Activated CD4-positive, alpha-beta T cell treated with anti-CD3 and anti-CD28 coated beads, Interleukin-2, amount 10 ng/mL, durations not matched to agents 7 days and 5 days (primary cell): ENCODE results near the gene CXADR. TPM values are rescaled to one million over a fixed set of nuclear protein-coding genes. Genes with fewer than 3 reads are reported as not detected.

Experiments used
- CTCF ChIA-PET: fragments of 350-600 bp; sonication (Branson Sonifier 250); formaldehyde crosslinking; loops from one replicate; lab custom pipeline; 2021; ENCODE audit warnings: antibody characterized with exemption; lab: Charles Lee
- POLR2A ChIA-PET: fragments of 350-600 bp; sonication (Branson Sonifier 250); formaldehyde crosslinking; loops from one replicate; lab custom pipeline; 2021; ENCODE audit warnings: antibody characterized with exemption; lab: Charles Lee
- DNase-seq: peaks from one replicate; pipeline ENCODE4 v3.0.0-alpha.2; 2020
- H3K27ac Mint-ChIP-seq: one replicate; pipeline ENCODE4 v1.8.0; 2021; ENCODE audit warnings: mild to moderate bottlenecking, moderate library complexity, mixed read lengths
- H3K27me3 Mint-ChIP-seq: one replicate; pipeline ENCODE4 v1.8.0; 2021; ENCODE audit warnings: mixed read lengths
- H3K36me3 Mint-ChIP-seq: one replicate; pipeline ENCODE4 v1.8.0; 2021; ENCODE audit warnings: low read depth, mixed read lengths
- H3K4me1 Mint-ChIP-seq: one replicate; pipeline ENCODE4 v1.8.0; 2021; ENCODE audit warnings: mixed read lengths
- H3K4me3 Mint-ChIP-seq: one replicate; pipeline ENCODE4 v1.8.0; 2021; ENCODE audit warnings: mild to moderate bottlenecking, moderate library complexity, mixed read lengths
- H3K9me3 Mint-ChIP-seq: one replicate; pipeline ENCODE4 v1.8.0; 2021; ENCODE audit warnings: mixed read lengths
- total RNA-seq, 2 experiments: library from RNA; stranded (reverse); gene quantifications; one replicate each; pipeline ENCODE4 v1.2.3, GENCODE V29; 2021

Gene CXADR
- total RNA-seq, 2 experiments from 2014 or later: 0.32 to 0.40 TPM

DNA sequence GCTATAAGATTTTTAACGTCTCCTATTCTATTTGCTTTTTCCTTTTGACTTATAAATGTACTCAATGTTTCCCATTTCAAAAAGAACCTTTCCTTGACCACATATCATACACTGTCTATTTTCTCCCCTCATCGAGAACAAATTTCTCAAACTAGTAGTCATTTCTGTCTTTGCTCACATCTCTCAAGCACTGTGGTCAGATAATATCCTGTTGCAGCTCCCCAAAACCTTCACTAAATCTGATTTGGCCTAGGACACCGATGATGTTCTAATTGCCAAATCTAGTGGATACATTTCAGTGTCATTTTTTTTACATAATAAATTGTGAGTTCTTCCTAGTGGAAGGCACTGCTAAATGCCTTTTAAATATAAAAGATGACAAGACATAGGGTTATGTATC lies 19.4 kb downstream of the CXADR start:
- CTCF ChIA-PET: no interaction called here
- no peak for DNase-seq
- Mint-ChIP-seq H3K9me3 (no peaks in the 10 kb centered on the region), H3K4me1 (no peaks in the 10 kb centered on the region), H3K27me3 (no peaks in the 10 kb centered on the region), H3K36me3 (no peaks in the 10 kb centered on the region), H3K4me3 (no peak overlapping the region), H3K27ac (no peak overlapping the region)
- POLR2A ChIA-PET: no interaction called here

DNA sequence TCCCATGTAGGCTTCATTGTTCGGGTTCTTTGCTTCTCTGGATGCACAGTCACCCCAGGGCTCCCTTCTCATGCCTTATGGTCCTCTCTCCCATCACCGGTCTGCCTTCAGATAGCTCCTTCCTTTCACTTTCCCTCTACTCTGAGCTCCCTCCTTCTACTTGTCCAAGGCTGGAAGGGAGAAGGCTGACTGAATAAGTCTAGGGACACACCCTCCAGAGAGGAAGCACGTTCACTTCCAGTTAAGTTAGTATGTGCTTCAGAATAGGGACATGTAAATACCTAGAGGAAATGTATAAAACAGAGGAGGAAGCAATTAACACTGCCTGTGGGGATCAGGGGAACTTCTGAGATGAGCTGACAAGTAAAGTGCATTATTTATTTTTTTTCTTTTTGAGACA lies 23.5 kb downstream of the CXADR start:
- Mint-ChIP-seq H3K27me3 (no peaks in the 10 kb centered on the region), H3K4me1 (no peaks in the 10 kb centered on the region), H3K27ac (no peak overlapping the region), H3K36me3 (no peaks in the 10 kb centered on the region), H3K9me3 (no peaks in the 10 kb centered on the region), H3K4me3 (no peak overlapping the region)
- POLR2A ChIA-PET: no interaction called here
- no peak for DNase-seq
- CTCF ChIA-PET: no interaction called here

DNA sequence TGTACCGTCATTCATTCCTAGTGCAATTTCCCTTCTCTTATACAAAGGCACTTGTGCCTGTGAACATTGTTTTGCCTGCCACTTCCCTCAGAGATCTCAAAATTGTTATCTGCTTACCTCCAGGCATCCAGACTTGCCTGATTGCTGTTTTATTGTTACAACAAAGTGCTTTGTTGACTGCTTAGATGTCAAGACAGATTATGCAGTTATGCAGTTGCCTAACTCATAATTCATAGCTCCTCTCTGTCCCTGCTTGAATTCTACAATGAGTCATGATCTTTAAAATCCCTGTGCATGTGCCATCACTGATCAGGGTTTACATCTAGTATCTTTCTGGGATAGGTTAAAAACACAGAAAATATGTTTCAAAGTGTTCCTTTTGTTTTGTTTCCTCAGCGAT lies 24.5 kb downstream of the CXADR start:
- H3K27me3 Mint-ChIP-seq: no peaks in the 10 kb centered on the region
- H3K27ac Mint-ChIP-seq: no peak overlapping the region
- no peaks in the 10 kb centered on the region for H3K36me3 Mint-ChIP-seq
- no peaks in the 10 kb centered on the region for H3K4me1 Mint-ChIP-seq
- ChIA-PET POLR2A (no interaction called here), CTCF (interaction anchor here (0.6 kb wide), 1 partner anchor 282 kb away, joined by 3 read pairs; no protein-coding TSS in a partner anchor)
- H3K4me3 Mint-ChIP-seq: no peak overlapping the region
- no peaks in the 10 kb centered on the region for H3K9me3 Mint-ChIP-seq
- DNase-seq: no peak

DNA sequence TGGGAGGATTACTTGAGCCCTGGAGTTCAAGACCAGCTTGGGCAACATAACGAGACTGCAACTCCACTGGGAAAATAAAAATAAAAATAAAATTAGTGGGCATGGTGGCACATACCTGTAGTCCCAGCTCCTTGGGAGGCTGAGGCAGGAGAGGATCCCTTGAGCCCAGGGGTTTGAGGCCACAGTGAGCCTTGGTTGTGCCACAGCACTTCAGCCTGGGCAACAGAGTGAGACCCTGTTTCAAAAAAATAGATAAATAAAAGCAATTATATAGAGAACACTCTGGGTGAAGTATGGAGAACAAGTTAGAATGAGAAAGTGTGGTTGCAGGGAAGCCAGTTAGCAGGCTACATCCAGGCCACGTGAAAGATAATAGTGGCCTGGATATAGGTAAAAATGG lies 25.7 kb downstream of the CXADR start:
- Mint-ChIP-seq H3K36me3 (no peaks in the 10 kb centered on the region), H3K4me3 (no peak overlapping the region), H3K27ac (no peak overlapping the region), H3K27me3 (no peaks in the 10 kb centered on the region), H3K9me3 (no peaks in the 10 kb centered on the region), H3K4me1 (no peaks in the 10 kb centered on the region)
- ChIA-PET CTCF (interaction anchor here (1.8 kb wide), 1 partner anchor 10 kb away, joined by 4 read pairs; no protein-coding TSS in a partner anchor), POLR2A (no interaction called here)
- no peak for DNase-seq

DNA sequence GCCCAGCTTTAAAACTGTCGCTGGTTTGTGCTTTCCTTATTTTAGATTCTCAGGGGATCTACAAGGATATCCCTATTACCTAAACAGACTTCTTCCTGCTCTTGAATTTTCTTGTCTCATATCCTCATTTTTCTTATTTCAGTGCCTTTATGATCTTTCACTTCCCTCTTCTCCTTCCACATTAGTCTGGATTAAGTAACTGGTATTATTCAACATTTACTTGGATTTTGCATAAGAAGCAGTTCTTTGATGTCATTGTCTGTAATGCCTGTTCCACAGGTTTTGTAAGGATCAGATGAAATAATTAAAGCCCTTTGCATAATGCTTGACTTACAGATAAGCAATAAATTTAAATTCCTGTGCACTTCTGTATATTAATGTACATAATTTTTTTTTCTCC lies 26.5 kb downstream of the CXADR start:
- Mint-ChIP-seq H3K9me3 (no peaks in the 10 kb centered on the region), H3K4me3 (no peak overlapping the region), H3K36me3 (no peaks in the 10 kb centered on the region), H3K4me1 (no peaks in the 10 kb centered on the region), H3K27ac (no peak overlapping the region), H3K27me3 (no peaks in the 10 kb centered on the region)
- CTCF ChIA-PET: interaction anchor here (1.8 kb wide), 1 partner anchor 10 kb away, joined by 4 read pairs; no protein-coding TSS in a partner anchor
- DNase-seq: no peak
- POLR2A ChIA-PET: no interaction called here

DNA sequence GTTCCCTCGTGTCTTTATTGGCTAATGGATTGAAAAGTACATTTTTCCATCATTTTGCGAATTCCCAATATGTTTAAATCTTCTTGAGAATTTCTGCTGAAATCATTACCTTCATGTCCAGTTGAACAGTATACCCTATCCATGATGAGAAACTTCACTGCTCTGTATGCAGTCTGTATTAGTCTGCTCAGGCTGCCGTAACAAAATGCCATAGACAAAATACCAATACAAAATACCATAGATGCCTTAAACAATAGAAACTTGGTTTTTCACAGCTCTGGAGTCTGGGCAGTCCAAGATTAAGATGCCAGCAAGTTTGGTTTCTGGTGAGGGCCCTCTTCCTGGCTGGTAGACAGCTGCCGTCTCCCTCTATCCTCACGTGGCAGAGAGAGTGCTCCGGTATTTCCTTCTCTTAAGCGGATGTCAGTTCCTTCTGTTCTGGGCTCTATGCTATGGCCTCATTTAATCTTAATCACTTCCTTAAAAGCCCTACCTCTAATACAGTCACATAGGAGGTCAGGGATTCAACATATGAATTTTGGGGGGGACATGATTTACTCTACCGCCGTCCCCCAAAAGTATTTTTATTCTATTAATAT lies 27.0 kb downstream of the CXADR start:
- H3K27ac Mint-ChIP-seq: no peak overlapping the region
- POLR2A ChIA-PET: no interaction called here
- H3K9me3 Mint-ChIP-seq: no peaks in the 10 kb centered on the region
- no peak for DNase-seq
- no peaks in the 10 kb centered on the region for H3K36me3 Mint-ChIP-seq
- no peaks in the 10 kb centered on the region for H3K27me3 Mint-ChIP-seq
- H3K4me1 Mint-ChIP-seq: no peaks in the 10 kb centered on the region
- no peak overlapping the region for H3K4me3 Mint-ChIP-seq
- CTCF ChIA-PET: no interaction called here

DNA sequence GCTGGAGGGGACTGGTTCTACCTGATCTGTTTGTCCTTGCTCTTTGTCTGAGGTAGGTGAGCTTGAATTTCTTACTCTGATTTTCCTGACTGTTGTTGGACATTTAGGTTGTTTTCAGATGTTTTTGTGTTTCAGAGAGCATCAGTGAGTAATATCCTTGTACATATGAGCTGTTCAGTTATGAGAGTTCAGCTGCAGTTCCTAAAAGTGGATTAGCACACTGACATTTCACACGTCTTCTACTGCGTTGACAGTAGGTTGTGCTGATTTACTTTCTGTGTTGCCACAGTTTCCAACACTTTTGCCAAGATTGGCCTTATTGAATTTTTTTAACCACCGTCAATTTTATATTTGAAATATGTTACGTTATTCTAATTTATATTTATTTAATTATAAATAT lies 27.7 kb downstream of the CXADR start:
- Mint-ChIP-seq H3K9me3 (no peaks in the 10 kb centered on the region), H3K4me1 (no peaks in the 10 kb centered on the region), H3K27me3 (no peaks in the 10 kb centered on the region), H3K27ac (no peak overlapping the region), H3K4me3 (no peak overlapping the region), H3K36me3 (no peaks in the 10 kb centered on the region)
- ChIA-PET POLR2A (no interaction called here), CTCF (no interaction called here)
- no peak for DNase-seq

DNA sequence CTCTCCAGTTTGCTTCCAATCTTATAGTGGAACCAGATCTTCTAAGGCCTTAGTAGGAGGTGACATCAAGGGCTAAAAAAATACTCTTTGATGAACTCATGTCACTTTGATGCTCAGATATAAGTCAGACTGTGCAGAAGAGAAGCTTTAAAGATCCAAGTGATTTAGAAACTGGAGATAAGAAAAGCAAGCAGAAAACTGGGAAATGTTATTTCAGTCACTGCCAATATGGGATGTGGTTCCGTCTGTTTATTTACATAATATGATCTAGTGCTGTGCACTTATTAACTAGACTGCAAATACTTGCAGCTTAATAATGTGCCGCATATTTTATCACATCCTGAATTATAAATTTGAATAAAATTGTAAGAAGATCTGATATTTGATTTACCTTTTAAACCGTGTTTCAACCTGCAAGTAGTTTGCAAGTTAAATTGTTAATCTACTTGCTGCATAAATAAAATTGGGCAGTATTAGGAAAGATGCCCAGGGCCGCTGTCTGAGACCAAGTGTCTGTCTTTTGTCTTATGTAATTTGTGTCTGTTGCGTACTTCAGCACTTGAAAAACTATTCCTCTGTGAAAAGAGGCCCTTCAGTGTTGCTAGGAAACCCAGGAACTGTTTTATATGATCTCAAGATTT lies 29.6 kb downstream of the CXADR start:
- no peak overlapping the region for H3K4me3 Mint-ChIP-seq
- no peaks in the 10 kb centered on the region for H3K36me3 Mint-ChIP-seq
- no peak for DNase-seq
- ChIA-PET CTCF (no interaction called here), POLR2A (no interaction called here)
- no peaks in the 10 kb centered on the region for H3K9me3 Mint-ChIP-seq
- no peaks in the 10 kb centered on the region for H3K27me3 Mint-ChIP-seq
- H3K4me1 Mint-ChIP-seq: no peaks in the 10 kb centered on the region
- H3K27ac Mint-ChIP-seq: no peak overlapping the region

DNA sequence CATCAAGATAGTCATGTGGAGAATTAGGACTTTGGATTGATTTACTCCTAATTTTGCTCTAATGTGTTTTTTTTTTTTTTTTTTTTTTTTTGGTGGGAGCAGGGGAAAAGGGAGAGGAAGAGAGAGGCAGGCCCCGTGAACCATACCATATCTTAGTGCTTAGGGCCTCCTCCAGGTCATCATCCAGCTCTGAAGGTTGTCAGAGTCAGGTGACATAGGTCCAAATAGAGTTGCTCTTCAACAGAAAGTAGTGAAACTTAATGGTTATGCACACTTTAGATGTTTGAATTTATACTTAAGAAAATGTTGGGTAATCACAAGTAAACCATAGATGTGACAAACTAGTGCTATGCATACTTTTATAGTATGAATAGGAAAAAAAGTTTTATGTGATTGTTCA lies 32.2 kb downstream of the CXADR start:
- POLR2A ChIA-PET: no interaction called here
- no peaks in the 10 kb centered on the region for H3K27me3 Mint-ChIP-seq
- no peak overlapping the region for H3K27ac Mint-ChIP-seq
- no peaks in the 10 kb centered on the region for H3K36me3 Mint-ChIP-seq
- H3K4me1 Mint-ChIP-seq: no peaks in the 10 kb centered on the region
- H3K9me3 Mint-ChIP-seq: no peaks in the 10 kb centered on the region
- CTCF ChIA-PET: interaction anchor here (0.5 to 0.6 kb wide), 2 partner anchors 30 to 104 kb away, joined by 4 to 5 read pairs; no protein-coding TSS in a partner anchor
- no peak for DNase-seq
- H3K4me3 Mint-ChIP-seq: no peak overlapping the region

DNA sequence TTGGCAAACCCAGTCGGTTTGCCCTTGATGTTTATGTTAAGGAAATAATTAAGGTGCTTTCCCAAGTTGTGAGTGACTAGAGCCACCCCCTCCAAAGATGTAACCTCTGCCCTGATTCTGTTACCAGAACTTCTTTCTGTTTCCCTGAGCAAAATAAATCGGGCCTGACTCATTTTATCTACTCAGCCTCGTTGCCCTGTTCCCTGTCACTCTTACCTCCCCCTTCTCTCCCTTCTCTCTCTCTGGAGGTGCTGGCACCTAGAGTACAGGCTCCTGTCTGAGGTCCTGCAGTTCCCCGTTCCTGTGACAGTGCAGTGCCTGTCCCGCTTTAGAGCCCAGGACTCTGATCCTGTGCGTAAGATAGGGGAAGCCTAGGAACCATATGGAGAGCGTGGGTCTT lies 35.4 kb downstream of the CXADR start:
- CTCF ChIA-PET: interaction anchor here (1.7 kb wide), 1 partner anchor 10 kb away, joined by 4 read pairs; no protein-coding TSS in a partner anchor
- Mint-ChIP-seq H3K27ac (no peak overlapping the region), H3K4me3 (no peak overlapping the region), H3K9me3 (no peaks in the 10 kb centered on the region), H3K27me3 (no peaks in the 10 kb centered on the region), H3K4me1 (no peaks in the 10 kb centered on the region), H3K36me3 (no peaks in the 10 kb centered on the region)
- POLR2A ChIA-PET: no interaction called here
- DNase-seq: no peak

DNA sequence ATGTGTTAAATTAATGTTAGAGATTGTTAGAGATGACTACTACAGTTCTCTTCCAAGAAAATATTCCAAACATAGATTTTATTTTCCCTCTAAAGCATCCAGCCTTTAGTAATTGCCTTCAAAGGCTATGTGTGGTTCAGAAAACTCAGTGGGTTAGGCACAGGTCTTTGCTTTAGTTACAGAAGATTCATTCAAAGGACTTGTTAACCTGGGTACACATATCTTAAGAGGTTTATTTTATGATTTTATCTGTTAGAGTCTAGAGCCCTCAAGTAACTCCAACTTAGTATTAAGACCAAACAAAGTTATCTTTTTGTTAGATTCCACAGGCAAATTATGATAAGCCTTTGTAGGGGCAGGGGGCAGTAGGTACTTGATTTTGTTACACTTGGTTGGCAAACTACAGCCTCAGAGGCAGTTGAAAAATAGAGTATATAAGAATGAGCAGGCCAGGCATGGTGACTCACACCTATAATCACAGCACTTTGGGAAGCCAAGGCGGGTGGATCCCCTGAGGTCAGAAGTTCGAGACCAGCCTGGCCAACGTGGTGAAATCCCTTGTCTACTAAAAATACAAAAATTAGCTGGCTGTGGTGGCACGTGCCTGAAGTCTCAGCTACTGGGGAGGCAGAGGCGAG lies 37.9 kb downstream of the CXADR start:
- no peaks in the 10 kb centered on the region for H3K36me3 Mint-ChIP-seq
- ChIA-PET CTCF (no interaction called here), POLR2A (no interaction called here)
- no peaks in the 10 kb centered on the region for H3K4me1 Mint-ChIP-seq
- H3K27ac Mint-ChIP-seq: no peak overlapping the region
- DNase-seq: no peak
- H3K4me3 Mint-ChIP-seq: no peak overlapping the region
- H3K27me3 Mint-ChIP-seq: no peaks in the 10 kb centered on the region
- no peaks in the 10 kb centered on the region for H3K9me3 Mint-ChIP-seq

DNA sequence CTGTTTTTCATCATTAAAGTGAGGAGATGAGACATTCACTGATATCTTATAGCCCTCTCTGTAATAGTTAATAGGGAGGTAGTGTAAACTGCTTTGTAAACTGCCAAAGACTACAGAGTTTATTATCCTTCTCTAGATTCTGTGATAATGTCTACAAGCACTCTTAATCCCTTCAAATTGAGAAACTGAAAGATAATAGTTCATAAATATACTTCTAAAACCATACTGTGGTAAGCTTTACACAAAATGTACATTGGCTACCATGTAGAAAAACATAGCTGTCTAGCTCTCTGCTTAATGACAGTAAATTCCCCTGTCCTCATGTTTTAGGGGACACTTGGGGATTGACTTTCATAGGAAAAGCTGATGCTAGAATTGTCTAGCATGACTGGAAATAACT lies 39.6 kb downstream of the CXADR start:
- H3K4me1 Mint-ChIP-seq: no peaks in the 10 kb centered on the region
- H3K36me3 Mint-ChIP-seq: no peaks in the 10 kb centered on the region
- no peaks in the 10 kb centered on the region for H3K27me3 Mint-ChIP-seq
- no peak for DNase-seq
- ChIA-PET CTCF (no interaction called here), POLR2A (no interaction called here)
- no peaks in the 10 kb centered on the region for H3K9me3 Mint-ChIP-seq
- H3K4me3 Mint-ChIP-seq: no peak overlapping the region
- H3K27ac Mint-ChIP-seq: no peak overlapping the region

DNA sequence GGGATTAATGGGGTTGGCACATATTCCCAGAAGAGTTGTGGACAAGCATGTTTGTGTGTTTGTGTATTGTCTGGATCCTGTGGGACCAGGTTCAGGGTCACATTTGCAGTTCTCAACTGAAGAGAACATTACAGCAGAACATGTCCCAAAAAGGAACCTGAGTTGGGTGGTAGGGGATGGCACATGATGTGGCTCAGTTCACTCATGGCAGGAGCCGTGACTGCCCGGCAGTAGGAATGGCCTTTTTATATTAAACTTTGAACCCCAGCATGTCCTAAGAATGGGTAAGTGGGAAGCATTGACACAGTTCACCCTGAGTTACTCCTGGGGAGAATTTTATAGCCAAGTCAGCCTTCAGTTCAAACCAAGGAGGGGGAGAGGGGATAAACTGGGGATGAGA lies 41.3 kb downstream of the CXADR start:
- no peaks in the 10 kb centered on the region for H3K9me3 Mint-ChIP-seq
- DNase-seq: no peak
- H3K4me3 Mint-ChIP-seq: no peak overlapping the region
- CTCF ChIA-PET: interaction anchor here (0.7 to 1.1 kb wide), 2 partner anchors 19 to 105 kb away, joined by 3 read pairs; no protein-coding TSS in a partner anchor
- POLR2A ChIA-PET: no interaction called here
- no peak overlapping the region for H3K27ac Mint-ChIP-seq
- H3K4me1 Mint-ChIP-seq: no peaks in the 10 kb centered on the region
- no peaks in the 10 kb centered on the region for H3K36me3 Mint-ChIP-seq
- H3K27me3 Mint-ChIP-seq: no peaks in the 10 kb centered on the region
